SK-N-SH (cell line): ENCODE results near the gene AP3B2. TPM values are rescaled to one million over a fixed set of nuclear protein-coding genes. Genes with fewer than 3 reads are reported as not detected.

Experiments
- CTCF ChIA-PET: fragments of 300-600, 350-600 bp; formaldehyde crosslinking; extraction: SDS; loops from one replicate; lab custom pipeline; 2021; lab: Yijun Ruan, JAX
- POLR2A ChIA-PET: fragments of 350-600 bp; sonication (Branson Sonifier 250); formaldehyde crosslinking; extraction: SDS; loops from one replicate; lab custom pipeline; 2020; ENCODE audit warnings: antibody characterized with exemption, inconsistent platforms; lab: Yijun Ruan, JAX
- DNase-seq: peaks from one replicate; pipeline ENCODE4 v3.0.0; 2012
- H2AFZ ChIP-seq: fragments of 200-600 bp; sonication (generic); 2 replicates; pipeline ENCODE4 v1.8.1; 2016; ENCODE audit warnings: antibody characterized with exemption, mild to moderate bottlenecking, low read depth
- H3F3A ChIP-seq: fragments of 200-600 bp; sonication (generic); replicated peaks from 2 replicates; pipeline ENCODE3; 2016; ENCODE audit warnings: antibody characterized with exemption, mild to moderate bottlenecking; ENCODE audit not compliant: insufficient read depth
- H3K27ac ChIP-seq, 2 experiments: fragments of 200-500 bp in 1 of 2; fragments of 200-600 bp in 1 of 2; sonication (Bioruptor generic) in 1 of 2; sonication (generic), shearing (Covaris generic) in 1 of 2; 2 replicates each; pipeline versions ENCODE4 v1.5.1 to v1.6.1; 2014 to 2016; ENCODE audit warnings: low read depth in 2 of 2, inconsistent platforms in 1 of 2, low read length in 1 of 2, mild to moderate bottlenecking in 1 of 2, mixed read lengths in 1 of 2
- H3K27me3 ChIP-seq: fragments of 200-600 bp; sonication (generic), shearing (Covaris generic); 2 replicates; pipeline ENCODE4 v1.6.1; 2016; ENCODE audit warnings: mixed run types; ENCODE audit not compliant: insufficient read depth
- H3K36me3 ChIP-seq, 2 experiments: fragments of 200-500 bp in 1 of 2; fragments of 200-600 bp in 1 of 2; sonication (Bioruptor generic) in 1 of 2; sonication (generic) in 1 of 2; replicated peaks in 1 of 2; 2 replicates each; pipeline versions ENCODE3 to v1.5.1; 2014 to 2016; ENCODE audit warnings: low read length in 1 of 2, mild to moderate bottlenecking in 1 of 2; ENCODE audit not compliant: insufficient read depth in 2 of 2, control insufficient read depth in 1 of 2
- H3K4me1 ChIP-seq, 2 experiments: fragments of 200-500 bp in 1 of 2; fragments of 200-600 bp in 1 of 2; sonication (Bioruptor generic) in 1 of 2; sonication (generic), shearing (Covaris generic) in 1 of 2; 2 replicates each; pipeline versions ENCODE4 v1.5.1 to v1.6.1; 2014 to 2016; ENCODE audit warnings: low read depth in 1 of 2, low read length in 1 of 2, mixed run types in 1 of 2; ENCODE audit not compliant: insufficient read depth in 2 of 2, control insufficient read depth in 1 of 2
- H3K4me2 ChIP-seq: fragments of 200-600 bp; sonication (generic), shearing (Covaris generic); 2 replicates; pipeline ENCODE4 v1.6.1; 2017; ENCODE audit warnings: mixed run types
- H3K4me3 ChIP-seq, 2 experiments: fragments of 200-500 bp in 1 of 2; fragments of 200-600 bp in 1 of 2; sonication (Bioruptor generic) in 1 of 2; sonication (generic), shearing (Covaris generic) in 1 of 2; 2 replicates each; pipeline versions ENCODE4 v1.5.1 to v1.8.1; 2014 to 2016; ENCODE audit warnings: low read depth in 2 of 2, inconsistent platforms in 1 of 2, low read length in 1 of 2, mild to moderate bottlenecking in 1 of 2, mixed read lengths in 1 of 2, moderate library complexity in 1 of 2
- H3K79me2 ChIP-seq: fragments of 200-600 bp; sonication (generic); 2 replicates; pipeline ENCODE4 v1.8.1; 2017; ENCODE audit warnings: mild to moderate bottlenecking; ENCODE audit not compliant: insufficient read depth
- H3K9ac ChIP-seq: fragments of 200-600 bp; sonication (generic); 2 replicates; pipeline ENCODE4 v1.6.1; 2017; ENCODE audit warnings: mixed run types
- H3K9me2 ChIP-seq: fragments of 200-600 bp; sonication (generic); 2 replicates; pipeline ENCODE4 v1.6.1; 2017; ENCODE audit warnings: mixed run types
- H3K9me3 ChIP-seq: fragments of 200-600 bp; sonication (generic); 2 replicates; pipeline ENCODE4 v1.6.1; 2017; ENCODE audit warnings: mixed run types, mild to moderate bottlenecking, moderate library complexity
- H4K20me1 ChIP-seq: fragments of 200-600 bp; sonication (generic); 2 replicates; pipeline ENCODE4 v1.6.1; 2017; ENCODE audit warnings: mild to moderate bottlenecking, mixed run types; ENCODE audit not compliant: insufficient read depth
- CTCF ChIP-seq: fragments of 200-600 bp; sonication (generic); IDR thresholded peaks from 2 replicates; pipeline ENCODE4 v1.6.1; 2017; ENCODE audit warnings: antibody characterized with exemption, mild to moderate bottlenecking, moderate library complexity
- EZH2phosphoT487 ChIP-seq: fragments of 200-600 bp; sonication (generic); IDR thresholded peaks from 2 replicates; pipeline ENCODE4 v1.6.1; 2017; ENCODE audit warnings: low read depth, mixed run types, mild to moderate bottlenecking, antibody characterized with exemption, moderate library complexity, borderline replicate concordance
- FOSL2 ChIP-seq: IDR thresholded peaks from 2 replicates; pipeline ENCODE4 v1.4.0; 2012; ENCODE audit warnings: low read depth, mild to moderate bottlenecking, moderate library complexity, borderline replicate concordance
- FOXJ3 ChIP-seq: sonication (generic); formaldehyde crosslinking; IDR thresholded peaks from 2 replicates; pipeline ENCODE4 v1.5.1; 2020; ENCODE audit warnings: mild to moderate bottlenecking, missing genetic modification reagents
- GABPA ChIP-seq: IDR thresholded peaks from 2 replicates; pipeline ENCODE4 v1.4.0; 2012; ENCODE audit warnings: low read depth, mild to moderate bottlenecking
- JUND ChIP-seq: IDR thresholded peaks from 2 replicates; pipeline ENCODE4 v1.4.0; 2012
- MXI1 ChIP-seq: IDR thresholded peaks from 2 replicates; pipeline ENCODE4 v1.6.1; 2012; ENCODE audit warnings: mild to moderate bottlenecking, low read depth, low read length, improper control_type of control experiment
- NRF1 ChIP-seq: IDR thresholded peaks from 2 replicates; pipeline ENCODE4 v1.6.1; 2012; ENCODE audit warnings: low read depth, mild to moderate bottlenecking, low read length
- POLR2AphosphoS5 ChIP-seq: IDR thresholded peaks from 2 replicates; pipeline ENCODE4 v1.6.1; 2012; ENCODE audit warnings: low read depth, low read length
- RAD21 ChIP-seq: IDR thresholded peaks from 2 replicates; pipeline ENCODE4 v1.6.1; 2012; ENCODE audit warnings: mild to moderate bottlenecking, low read length
- RCOR1 ChIP-seq: fragments of 150-350 bp; IDR thresholded peaks from 2 replicates; pipeline ENCODE4 v1.6.1; 2017; ENCODE audit warnings: antibody characterized with exemption, low read length
- SMC3 ChIP-seq: IDR thresholded peaks from 2 replicates; pipeline ENCODE4 v1.6.1; 2012; ENCODE audit warnings: low read depth, low read length, improper control_type of control experiment
- TAF1 ChIP-seq: IDR thresholded peaks from 2 replicates; pipeline ENCODE4 v1.6.1; 2012; ENCODE audit warnings: low read depth, mild to moderate bottlenecking, low read length, moderate library complexity, borderline replicate concordance
- TCF12 ChIP-seq: IDR thresholded peaks from 2 replicates; pipeline ENCODE4 v1.4.0; 2012
- WGBS: methylation state at CpG from one replicate; pipeline ENCODE4 v1.1.6; 2017; ENCODE audit warnings: low lambda C conversion rate; 5-methylcytosine and 5-hydroxymethylcytosine counted together
- polyA plus RNA-seq, 3 experiments: library from polyadenylated mRNA; depleted of rRNA; stranded (reverse); fragments of >200 nt; gene quantifications; 2 replicates each; pipeline ENCODE4 v1.2.3, GENCODE V29; 2012
- TF ChIP-seq, protein P1 (sequence below): IDR thresholded peaks from 2 replicates; pipeline ENCODE4 v1.4.0; 2012; ENCODE audit warnings: low read depth, borderline replicate concordance
- TF ChIP-seq, protein P2 (sequence below): IDR thresholded peaks from 2 replicates; pipeline ENCODE4 v1.6.1; 2012; ENCODE audit warnings: mild to moderate bottlenecking, low read depth, low read length, moderate library complexity
- TF ChIP-seq, protein P3 (sequence below): IDR thresholded peaks from 2 replicates; pipeline ENCODE4 v1.4.0; 2012; ENCODE audit warnings: low read depth, borderline replicate concordance

Gene AP3B2
- polyA plus RNA-seq, 1 of the 3 experiments (the other 2 are of a cell fraction) = 0.77 TPM

GRCh38 chr15:82662641-82663040 is 47.0 kb downstream of the AP3B2 start:
- Histone ChIP-seq H3K4me2 (no peak overlapping the region), H3F3A (no peaks in the 10 kb centered on the region), H3K9ac (no peak overlapping the region), H3K4me3 (no peak overlapping the region), H3K9me3 (no peaks in the 10 kb centered on the region), H3K79me2 (no peaks in the 10 kb centered on the region), H3K9me2 (no peaks in the 10 kb centered on the region), H3K4me1 (no peaks in the 10 kb centered on the region), H3K27me3 (no peaks in the 10 kb centered on the region), H2AFZ (no peak overlapping the region), H3K36me3 (no peaks in the 10 kb centered on the region), H4K20me1 (no peaks in the 10 kb centered on the region), H3K27ac (no peak overlapping the region)
- POLR2A ChIA-PET = no interaction called here
- TF ChIP-seq SMC3 (no peak), TCF12 (no peak), RCOR1 (no peak), RAD21 (no peak), JUND (no peak), EZH2phosphoT487 (no peak), FOXJ3 (no peak), POLR2AphosphoS5 (no peak), CTCF (no peak), MXI1 (no peak), FOSL2 (no peak), GABPA (no peak), TAF1 (no peak), NRF1 (no peak)
- TF ChIP-seq, protein P1, sequence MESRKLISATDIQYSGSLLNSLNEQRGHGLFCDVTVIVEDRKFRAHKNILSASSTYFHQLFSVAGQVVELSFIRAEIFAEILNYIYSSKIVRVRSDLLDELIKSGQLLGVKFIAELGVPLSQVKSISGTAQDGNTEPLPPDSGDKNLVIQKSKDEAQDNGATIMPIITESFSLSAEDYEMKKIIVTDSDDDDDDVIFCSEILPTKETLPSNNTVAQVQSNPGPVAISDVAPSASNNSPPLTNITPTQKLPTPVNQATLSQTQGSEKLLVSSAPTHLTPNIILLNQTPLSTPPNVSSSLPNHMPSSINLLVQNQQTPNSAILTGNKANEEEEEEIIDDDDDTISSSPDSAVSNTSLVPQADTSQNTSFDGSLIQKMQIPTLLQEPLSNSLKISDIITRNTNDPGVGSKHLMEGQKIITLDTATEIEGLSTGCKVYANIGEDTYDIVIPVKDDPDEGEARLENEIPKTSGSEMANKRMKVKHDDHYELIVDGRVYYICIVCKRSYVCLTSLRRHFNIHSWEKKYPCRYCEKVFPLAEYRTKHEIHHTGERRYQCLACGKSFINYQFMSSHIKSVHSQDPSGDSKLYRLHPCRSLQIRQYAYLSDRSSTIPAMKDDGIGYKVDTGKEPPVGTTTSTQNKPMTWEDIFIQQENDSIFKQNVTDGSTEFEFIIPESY = no peak
- TF ChIP-seq, protein P2, sequence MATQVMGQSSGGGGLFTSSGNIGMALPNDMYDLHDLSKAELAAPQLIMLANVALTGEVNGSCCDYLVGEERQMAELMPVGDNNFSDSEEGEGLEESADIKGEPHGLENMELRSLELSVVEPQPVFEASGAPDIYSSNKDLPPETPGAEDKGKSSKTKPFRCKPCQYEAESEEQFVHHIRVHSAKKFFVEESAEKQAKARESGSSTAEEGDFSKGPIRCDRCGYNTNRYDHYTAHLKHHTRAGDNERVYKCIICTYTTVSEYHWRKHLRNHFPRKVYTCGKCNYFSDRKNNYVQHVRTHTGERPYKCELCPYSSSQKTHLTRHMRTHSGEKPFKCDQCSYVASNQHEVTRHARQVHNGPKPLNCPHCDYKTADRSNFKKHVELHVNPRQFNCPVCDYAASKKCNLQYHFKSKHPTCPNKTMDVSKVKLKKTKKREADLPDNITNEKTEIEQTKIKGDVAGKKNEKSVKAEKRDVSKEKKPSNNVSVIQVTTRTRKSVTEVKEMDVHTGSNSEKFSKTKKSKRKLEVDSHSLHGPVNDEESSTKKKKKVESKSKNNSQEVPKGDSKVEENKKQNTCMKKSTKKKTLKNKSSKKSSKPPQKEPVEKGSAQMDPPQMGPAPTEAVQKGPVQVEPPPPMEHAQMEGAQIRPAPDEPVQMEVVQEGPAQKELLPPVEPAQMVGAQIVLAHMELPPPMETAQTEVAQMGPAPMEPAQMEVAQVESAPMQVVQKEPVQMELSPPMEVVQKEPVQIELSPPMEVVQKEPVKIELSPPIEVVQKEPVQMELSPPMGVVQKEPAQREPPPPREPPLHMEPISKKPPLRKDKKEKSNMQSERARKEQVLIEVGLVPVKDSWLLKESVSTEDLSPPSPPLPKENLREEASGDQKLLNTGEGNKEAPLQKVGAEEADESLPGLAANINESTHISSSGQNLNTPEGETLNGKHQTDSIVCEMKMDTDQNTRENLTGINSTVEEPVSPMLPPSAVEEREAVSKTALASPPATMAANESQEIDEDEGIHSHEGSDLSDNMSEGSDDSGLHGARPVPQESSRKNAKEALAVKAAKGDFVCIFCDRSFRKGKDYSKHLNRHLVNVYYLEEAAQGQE = no peak
- TF ChIP-seq, protein P3, sequence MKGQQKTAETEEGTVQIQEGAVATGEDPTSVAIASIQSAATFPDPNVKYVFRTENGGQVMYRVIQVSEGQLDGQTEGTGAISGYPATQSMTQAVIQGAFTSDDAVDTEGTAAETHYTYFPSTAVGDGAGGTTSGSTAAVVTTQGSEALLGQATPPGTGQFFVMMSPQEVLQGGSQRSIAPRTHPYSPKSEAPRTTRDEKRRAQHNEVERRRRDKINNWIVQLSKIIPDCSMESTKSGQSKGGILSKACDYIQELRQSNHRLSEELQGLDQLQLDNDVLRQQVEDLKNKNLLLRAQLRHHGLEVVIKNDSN = no peak
- no peak for DNase-seq
- CTCF ChIA-PET = no interaction called here
- WGBS = 25% methylated on average over 4 of the region's 9 CpGs
